Stimulated activated CD4-positive, alpha-beta T cell treated with anti-CD3 and anti-CD28 coated beads, Interleukin-2, amount 100 ng/mL, for 24 hours (primary cell): ENCODE measurements around the gene RXRB.

Source experiments
- DNase-seq, 2 donors: peaks; one replicate each; pipeline ENCODE4 v3.0.0-alpha.2; 2020

Gene RXRB

DNA sequence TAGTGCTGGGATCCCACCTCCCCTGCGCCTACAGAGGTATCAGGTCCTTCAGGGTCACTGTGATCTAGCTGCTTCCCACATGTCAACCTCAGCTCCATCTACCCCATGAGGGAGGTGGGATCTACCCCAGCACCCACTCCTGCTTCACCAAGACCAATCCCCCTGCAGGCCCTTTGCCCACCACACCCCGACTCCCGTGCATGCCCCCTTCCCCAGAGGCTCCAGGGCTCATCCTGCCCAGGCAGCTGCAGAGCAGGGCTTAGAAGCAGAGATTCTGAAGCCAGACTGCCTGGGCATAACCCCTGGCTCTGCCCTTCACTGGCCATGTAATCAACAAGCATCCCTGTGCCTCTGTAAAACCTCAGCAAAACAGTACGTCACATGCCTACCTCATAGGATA, 25.7 kb downstream of the RXRB start:
- DNase-seq: no peak

DNA sequence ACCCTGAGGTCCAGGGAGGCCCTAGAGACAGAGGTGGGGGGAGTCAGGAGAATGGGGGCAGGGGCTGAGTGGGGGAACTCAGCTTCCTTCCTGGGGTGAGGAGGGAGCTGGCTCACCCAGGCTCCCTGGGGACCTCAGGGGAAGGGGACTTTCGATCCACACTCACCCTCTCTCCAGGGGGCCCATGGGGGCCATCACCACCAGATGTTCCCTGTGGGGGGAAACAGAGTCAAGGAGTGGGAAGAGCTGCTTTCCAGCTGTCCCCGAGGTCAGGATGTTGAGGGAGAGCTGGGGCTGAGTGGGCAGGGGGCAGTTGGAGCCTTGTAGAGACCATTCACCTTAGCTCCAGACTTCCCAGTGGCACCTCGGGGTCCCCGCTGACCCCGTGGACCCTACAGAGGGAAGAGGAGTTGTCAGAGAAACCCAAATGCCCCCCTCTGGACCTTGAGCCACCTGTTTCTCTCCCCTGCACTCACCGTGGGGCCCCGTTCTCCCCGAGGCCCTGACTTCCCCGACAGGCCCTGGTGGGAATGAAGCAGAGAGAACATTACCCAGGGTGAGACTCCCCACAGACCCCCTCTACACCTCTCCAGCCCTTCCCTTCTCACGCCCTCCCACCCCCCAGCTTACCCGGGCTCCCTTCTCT, 26.8 kb downstream of the RXRB start:
- DNase-seq: no peak

DNA sequence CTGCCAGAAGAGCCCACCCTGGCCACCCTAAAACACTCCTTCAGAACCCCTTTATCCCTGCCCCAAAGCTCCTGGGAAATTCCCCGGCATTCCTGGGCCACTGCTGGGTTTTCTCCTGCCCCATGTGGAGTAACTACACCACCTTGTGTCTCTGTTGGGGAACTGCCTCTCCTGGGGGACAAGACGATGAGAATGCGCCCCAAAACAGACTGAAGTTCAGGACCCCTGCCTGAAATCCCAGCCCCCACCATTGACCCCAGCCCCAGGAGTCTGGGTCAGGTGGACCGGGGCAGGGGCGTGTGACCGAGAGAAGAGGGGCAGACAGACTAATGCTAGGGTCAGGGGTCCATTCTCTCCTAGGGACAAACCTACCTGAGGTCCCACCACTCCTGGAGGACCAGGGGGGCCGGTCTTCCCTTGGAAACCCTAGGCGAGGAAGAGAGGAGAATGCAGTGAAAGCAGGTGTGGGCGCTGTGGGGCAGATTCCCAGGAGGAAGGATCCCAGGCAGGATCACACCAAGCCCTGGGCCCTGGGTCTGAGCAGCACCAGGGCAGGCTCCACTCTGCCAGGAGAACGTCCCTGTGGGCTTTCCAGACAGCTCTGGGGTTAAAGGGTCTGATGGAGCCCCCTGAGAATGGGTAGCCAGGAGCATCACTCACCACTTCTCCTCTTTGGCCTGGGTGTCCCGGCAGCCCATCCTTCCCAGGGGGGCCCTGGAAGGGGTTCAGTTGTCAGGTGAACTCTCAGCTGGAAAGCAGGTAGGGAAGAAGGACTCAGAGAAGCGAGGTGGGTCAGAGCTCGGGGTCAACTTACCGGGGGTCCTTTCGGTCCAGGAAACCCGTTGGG, 27.6 kb downstream of the RXRB start:
- no peak for DNase-seq

DNA sequence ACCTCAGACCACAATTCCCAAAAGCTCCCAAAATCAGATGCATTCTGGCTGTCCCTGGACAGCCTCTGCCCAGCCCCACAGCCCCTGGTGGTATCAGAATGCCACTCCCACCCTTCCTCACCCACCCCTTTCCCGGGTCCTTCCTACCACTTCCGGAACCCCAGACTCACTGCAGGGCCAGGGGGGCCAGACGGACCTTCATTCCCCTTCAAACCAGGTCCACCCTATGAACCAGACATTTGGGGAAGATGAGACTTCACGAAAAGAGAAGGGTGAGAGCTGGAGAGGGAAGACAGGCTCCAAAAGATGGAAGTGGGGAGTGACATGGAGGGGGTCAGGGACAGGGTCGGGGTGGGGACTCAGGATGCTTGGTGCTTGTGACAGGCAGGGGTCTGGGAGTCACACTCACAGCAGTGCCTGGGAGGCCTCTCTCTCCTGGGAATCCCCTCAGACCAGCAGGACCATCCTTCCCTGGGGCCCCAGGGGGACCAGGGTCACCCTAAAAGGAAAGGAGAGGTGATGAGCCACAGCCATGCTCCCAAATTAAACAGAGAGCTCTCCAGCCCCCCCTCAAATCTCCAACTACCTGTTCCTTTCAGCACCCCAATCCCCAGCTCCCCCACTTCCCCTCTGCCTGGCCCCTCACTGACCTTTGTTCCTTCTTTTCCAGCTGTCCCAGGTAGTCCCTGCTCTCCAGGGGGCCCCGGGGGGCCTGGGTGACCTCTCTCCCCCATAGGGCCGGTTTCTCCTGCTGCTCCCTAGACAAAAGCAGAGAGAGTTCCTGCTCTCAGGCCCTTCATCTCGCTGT, 28.4 kb downstream of the RXRB start:
- DNase-seq: no peak

DNA sequence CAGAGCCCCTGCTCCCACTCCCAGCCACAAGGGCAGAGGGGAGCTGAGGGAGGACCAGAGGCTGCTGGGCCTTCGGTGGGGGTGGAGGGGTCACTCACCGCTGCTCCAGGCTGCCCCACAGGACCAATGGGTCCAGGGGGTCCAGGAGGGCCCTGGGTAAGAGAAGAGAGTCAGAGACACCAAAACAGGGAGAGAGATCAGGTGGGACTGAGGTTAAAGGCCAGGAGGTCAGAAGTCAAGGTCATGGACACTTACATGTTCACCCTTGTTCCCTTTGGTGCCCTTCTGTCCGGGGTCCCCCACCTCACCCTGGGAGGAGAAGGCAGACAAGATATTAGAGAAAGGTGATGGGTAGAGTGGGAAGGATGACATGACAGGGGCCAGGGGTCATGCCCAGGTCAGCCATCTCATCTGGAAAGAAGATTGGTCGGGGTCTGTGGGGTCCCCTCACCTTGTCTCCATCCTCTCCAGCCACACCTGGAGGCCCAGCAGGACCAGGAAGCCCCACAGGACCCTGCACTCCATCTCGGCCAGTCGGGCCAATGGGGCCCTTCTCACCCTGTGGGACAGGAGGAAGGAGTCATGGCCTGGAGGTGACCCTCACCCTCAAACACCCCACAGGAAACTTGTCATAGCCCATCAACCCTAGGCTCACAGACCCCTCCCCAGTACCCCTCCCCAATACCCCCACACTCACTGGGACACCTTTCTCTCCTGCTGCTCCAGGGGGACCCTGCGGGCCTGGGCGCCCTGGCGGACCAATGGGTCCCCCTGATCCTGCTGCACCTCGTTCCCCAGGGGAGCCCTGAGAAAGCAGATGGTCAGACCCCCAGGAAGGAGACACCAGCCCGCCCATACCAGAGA, 29.2 kb downstream of the RXRB start:
- DNase-seq: no peak

DNA sequence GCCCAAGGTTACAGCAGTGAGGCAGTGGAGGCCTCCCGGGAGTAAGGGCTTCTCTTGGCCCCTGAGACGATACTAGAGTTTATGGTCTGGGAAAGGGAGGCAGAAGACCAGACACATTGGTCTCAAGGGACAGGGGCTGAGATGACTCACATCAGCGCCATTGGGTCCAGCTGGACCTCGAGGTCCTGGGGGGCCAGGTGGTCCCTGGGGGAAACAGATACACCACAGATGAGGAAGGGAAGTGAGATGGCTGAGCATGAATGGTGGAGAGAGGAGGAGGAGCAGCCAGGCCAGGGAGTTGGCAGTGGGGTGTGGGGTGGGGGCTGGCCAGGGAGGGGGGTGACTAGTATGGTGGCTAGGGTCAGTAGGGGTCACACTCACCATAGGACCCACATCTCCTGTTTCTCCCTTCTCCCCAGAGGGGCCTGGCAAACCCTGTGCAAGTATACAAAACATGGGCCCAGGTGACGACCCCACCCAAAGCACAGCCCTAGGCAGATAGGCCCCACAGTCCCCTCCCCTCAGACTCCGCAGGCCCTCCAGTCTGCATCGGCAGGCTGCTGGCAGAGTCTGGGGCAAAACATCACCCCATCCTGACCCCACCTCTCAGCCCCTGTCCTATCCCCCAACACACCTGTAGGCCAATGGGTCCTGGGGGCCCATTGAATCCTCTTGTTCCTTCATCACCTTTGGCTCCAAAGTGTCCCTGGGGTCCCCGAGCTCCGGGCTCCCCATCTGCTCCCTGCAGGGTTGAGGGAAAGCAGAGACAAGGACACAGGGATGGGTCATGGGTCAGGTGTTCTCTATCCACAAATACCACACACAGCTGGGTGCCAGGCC, 30.1 kb downstream of the RXRB start:
- DNase-seq: no peak

DNA sequence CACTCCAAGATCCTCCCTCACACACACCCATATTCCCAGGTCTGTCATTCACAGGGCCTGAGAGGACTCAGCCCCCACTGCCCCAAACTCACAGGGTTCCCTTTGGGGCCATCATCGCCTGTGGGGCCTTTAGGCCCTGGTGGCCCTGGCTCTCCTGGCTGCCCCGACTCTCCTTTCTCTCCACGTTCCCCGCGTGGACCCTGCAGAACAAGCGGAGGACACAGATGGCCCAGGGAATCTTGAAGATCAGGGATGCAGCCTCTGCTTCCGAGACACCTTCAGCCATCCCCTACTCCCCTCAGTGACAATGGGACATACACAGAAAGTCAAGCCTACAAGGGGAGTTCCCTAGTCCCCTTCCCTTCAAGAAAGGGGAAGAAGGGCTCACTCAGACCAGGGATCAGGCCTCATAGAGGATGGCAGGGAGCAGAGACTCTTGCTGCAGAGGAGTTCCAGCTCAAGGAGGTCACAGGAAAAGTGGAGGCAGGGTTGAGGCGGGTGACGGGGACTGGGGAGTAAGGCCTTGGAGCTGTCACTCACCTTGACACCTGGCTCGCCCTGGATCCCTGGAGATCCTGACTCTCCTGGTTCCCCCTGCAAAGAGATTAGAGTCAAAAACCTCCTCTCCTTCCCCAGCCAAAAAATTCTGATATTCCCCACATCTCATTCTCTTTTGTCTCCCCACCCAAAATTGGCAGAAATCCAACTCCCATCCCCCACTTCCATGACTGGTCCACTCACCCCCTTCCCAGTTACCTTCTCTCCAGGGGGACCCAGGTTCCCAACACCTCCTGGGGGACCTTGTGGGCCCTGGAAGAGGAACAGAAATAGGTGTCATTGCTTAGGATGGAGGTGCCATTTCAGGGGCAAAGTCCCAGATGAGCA, 30.9 kb downstream of the RXRB start:
- DNase-seq: no peak

DNA sequence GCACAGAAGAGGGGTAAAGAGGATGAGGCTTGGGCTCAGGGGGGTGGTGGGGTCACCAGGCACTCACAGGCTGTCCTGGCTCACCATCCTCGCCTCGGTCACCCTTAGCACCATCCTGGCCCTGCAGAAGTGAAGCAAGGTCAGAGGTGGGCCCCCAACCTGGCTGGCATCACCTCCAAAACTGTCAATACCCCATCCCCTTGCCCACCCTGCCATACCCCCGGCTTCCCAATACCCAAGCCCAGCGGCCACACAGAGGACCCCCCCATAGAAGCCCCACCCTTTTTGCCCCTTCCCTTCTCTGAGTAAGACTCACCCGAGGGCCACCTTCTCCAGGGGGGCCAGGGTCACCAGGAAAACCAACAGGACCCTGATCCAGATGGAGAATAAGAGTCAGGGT, 31.8 kb downstream of the RXRB start:
- no peak for DNase-seq

DNA sequence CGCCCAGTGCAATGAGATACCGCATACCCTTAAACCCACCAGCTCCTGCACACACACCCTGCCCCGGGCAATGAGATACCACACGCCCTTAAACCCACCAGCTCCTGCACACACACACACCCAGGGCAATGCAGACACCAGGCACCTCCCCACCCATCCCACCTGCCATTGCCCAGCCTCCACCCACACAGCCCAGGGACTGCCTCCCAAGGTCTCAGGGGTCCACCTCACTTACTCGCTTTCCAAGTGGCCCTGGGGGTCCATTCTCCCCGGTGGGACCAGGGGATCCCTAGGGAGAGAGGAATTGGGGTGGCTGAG, 32.2 kb downstream of the RXRB start:
- no peak for DNase-seq

DNA sequence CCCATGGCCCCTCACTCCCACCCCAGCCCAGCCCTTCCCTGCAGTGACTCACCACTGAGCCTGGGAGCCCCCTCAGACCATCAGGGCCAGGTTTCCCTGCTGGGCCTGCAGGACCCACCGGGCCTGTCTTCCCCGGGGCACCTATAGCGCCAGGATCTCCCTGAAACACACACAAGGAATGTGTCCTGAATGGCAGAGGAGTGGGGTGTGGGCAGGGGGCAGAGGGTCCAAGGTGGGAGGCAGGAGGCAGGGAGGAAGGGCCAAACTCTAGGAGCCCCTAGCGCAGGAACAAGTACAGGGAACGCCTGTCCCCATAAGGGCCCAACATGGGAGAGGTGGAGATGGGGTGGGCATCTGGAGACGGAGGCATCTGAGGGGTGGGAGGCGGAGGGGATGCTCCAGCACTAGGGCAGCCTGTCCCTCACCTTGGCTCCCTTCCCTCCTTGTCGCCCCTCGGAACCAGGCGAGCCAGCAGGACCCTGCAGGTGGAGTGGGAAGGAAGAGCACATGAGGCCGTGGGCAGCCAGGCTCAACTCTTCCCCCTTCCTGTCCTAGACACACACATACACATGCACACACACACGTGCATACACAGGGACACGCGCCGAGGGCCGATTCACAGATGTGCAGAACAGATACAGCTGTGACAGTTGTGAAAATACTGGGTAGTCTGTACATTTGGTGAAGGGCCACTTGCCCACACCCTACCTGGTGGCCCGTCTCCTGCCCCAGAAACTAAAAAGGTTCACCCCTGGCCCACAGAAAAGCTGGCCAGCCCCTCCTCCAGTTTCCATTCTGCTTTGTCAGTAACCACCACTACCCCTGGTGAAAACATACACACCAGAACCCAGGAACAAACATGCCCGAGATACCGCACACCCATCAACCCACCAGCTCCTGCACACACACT, 32.8 kb downstream of the RXRB start:
- DNase-seq: no peak

DNA sequence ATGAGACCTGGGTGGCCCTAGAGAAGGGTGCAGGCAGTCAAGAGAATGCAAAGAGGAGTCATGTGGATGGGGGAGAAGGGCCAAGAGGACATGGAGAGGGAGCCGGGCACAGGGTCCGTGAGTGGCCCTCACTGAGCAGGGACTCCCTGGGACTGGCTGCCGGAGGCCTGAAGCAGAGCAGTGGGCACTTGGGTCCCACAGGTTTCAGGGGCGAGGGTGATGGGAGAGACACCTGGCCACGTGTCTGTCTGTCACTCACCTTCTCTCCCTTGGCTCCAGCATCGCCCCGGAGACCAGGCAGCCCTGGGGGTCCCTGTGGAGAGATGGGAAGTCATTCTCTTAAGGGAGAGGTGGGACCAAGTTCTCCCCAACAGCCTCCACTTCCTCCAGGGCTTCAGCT, 33.7 kb downstream of the RXRB start:
- no peak for DNase-seq

DNA sequence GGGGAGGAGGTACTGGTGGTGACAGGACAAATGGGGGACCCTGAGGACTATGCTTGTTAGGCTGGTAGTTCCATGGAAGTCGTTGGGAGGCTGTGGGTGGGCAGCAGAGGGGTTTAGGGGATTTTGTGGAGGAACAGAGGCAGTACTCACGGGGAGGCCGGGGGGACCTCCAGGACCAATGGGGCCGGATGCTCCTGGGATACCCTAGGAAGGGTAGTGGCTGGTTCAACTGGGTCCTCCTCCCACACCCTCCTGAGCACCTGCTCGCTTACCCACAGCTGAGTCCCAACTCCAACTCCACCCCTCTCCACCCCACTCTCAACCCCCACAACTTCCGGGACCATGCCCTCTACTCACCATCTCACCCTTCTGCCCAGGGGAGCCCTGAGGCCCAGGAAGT, 34.1 kb downstream of the RXRB start:
- no peak for DNase-seq

DNA sequence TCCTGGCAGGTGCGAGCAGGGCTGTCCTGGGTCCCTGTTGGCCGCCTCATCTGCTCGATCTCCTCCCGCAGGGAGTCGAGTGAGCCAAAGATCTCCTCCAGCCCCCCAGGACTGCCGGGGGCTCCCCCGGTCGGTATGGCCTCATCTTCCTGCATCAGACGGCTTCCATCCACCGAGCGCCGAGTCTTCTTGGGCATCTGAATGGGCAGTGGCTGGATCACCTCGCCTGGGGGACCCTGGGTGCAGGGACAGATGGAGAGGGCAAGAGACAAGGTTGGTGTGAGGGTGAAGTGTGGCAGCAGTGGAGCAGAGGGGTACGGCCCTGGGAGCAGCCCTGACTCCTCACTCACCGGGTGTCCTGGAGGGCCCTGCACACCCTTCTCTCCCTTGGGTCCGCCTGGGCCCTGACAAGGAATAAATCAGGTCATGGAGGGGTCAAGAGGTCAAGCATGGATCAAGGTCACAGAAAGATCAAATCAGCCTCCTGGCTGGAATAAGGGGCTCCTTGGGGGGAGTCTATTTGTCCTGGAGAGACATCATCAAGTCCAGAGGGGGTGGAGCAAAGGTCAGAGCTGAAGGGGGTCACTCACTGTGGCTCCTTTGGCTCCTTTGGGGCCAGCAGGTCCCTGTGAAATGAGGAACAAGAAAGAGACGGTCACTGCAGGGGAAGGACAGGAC, 34.7 kb downstream of the RXRB start:
- no peak for DNase-seq

DNA sequence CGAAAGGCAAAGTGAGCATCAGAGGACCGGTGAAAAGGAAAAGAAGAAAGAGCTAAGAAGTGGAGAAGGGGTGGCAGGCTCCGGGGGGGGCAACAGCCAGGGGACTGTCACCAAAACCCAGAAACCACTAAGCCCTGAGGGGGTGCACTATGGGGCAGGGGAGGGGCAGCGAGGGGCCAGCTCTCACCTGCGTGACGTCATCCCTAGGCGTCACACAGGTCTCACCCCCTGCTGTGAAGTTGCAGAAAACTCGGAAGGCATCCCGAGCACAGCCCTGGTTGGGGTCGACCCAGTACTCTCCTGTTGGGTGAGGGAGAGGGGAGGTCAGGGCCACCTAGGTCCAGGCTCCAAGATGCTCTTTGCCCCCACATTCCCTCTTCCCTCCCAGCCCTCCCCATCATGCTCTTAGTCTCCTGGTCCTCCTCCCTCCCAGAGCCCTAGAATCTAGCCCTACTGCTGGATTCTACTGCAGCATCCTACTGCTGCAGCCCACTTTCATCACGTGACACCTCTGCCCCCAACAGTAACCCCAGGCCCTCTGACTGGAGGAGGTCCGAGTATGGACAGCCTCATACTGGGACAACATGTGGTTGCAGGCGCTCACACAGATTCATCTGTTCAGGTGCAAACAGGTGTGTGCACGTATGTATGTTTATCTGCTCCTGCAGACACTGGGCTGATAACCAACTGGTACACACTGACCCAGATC, 35.6 kb downstream of the RXRB start:
- no peak for DNase-seq

DNA sequence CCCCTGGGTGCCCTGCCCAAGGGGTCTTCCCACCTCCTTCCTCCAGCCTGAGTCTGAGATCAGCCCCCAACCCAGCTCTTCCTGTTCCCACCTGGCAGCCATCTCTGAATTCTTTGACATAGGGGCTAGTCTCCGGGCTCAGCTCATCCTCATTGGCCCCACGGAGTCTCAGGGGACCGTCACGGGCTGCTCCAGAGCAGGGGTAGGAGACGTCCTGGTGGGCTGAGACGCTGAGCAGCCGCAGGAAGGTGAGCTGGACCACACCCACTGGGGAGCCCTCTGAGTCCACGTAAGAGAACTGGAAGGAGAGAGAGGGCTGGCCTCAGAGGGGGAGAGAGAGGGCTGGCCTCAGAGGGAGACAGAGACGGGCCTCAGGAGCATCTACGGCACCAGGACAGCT, 36.3 kb downstream of the RXRB start:
- no peak for DNase-seq

DNA sequence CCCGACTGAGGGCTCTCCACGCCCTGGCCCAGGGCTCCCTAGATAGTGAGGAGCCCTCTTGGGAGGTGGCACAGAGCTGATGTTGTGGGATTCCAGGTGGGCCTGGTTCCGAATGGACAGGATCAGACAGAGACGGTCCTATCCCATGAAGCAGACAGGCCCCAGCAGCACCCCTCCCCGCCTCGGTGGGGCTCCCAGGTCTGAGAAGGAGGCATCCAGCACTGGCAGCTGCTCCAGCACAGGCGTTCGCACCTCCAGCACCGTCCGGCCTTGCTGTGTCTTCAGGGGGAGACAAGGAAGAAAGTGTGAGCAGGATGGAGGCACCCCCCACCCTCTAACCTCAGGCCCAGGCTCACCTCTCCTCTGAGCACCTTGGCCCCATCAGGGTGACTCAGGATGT, 36.9 kb downstream of the RXRB start:
- no peak for DNase-seq

DNA sequence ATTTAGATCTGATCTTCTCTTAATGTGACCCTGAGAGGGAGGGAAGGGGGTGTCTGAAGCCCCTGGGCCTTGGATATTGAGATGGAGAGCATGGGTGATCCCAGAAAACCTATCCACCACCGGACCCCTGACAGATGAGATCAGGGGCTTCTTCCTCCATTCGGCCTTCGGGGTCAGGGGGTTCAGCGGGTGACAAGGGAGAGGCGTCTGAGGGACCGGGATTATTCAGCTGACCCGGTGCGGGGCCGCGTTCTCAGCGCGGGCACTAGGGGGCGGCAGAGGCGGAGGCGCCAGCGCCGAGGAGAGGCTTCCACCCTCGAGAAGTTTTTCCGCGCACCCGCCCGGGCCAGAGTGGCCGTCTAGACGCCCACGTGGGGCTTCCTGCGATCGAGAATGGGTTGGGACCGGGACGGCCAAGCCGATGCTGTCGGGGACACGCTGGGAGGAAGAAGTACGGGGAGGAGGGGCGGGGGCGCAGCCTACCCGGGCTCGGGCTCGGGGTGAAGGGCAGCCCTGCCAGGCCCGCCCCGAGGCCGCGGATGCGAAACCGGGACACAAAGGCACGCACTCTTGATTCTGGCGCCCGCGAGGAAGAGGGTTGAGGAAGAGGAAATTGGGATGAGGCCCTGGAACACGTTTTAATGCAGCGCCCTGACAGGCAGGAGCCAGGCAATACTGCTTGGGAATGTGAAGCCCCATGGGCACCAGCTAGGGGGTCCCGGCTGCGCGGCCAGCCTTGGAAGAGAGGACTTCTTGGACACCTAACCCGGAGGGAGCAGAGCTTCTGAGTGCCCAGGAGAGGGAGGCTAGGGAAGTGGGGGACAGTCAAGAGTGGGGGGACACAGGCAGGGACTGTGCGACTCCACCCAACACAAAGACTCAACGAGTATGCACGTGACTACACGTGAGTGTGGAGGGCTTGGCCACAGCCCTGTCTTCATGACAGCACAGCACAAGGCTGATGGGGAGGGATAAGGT, 38.8 kb downstream of the RXRB start:
- DNase-seq: peak; percentile 87 to 90
